ENCODE results near the gene MED13.

Gene MED13

GRCh38 chr17:62109924-62110323 is 44.8 kb upstream of the MED13 start:
- H3K27me3 ChIP-seq: peaks cover 17% of the 10 kb centered on the region
- H3K9me3 ChIP-seq: no peaks in the 10 kb centered on the region
- TF ChIP-seq CTCF (IDR thresholded peaks at IDR 0.05): no peak
- H3K4me1 ChIP-seq (ENCODE audit: control insufficient read depth in 1 of 2, insufficient read depth in 1 of 2, low read depth in 1 of 2, low read length in 1 of 2): no peaks in the 10 kb centered on the region
- H3K27ac ChIP-seq: no peak overlapping the region
- no peak overlapping the region for H3K4me3 ChIP-seq (ENCODE audit: low read depth in 1 of 2, low read length in 1 of 2)
- no peaks in the 10 kb centered on the region for H3K36me3 ChIP-seq

GRCh38 chr17:62109378-62109902 is 44.4 kb upstream of the MED13 start:
- H3K4me3 ChIP-seq (ENCODE audit: low read depth in 1 of 2, low read length in 1 of 2): no peak overlapping the region
- H3K4me1 ChIP-seq (ENCODE audit: control insufficient read depth in 1 of 2, insufficient read depth in 1 of 2, low read depth in 1 of 2, low read length in 1 of 2): no peaks in the 10 kb centered on the region
- no peaks in the 10 kb centered on the region for H3K36me3 ChIP-seq
- H3K9me3 ChIP-seq: no peaks in the 10 kb centered on the region
- peaks cover 17% of the 10 kb centered on the region for H3K27me3 ChIP-seq
- TF ChIP-seq CTCF (IDR thresholded peaks at IDR 0.05): no peak
- H3K27ac ChIP-seq: no peak overlapping the region

- Histone ChIP-seq H3K4me3 (ENCODE audit: low read depth in 1 of 2, low read length in 1 of 2) (no peak overlapping the region), H3K9me3 (no peaks in the 10 kb centered on the region), H3K27ac (no peak overlapping the region), H3K4me1 (ENCODE audit: control insufficient read depth in 1 of 2, insufficient read depth in 1 of 2, low read depth in 1 of 2, low read length in 1 of 2) (no peaks in the 10 kb centered on the region), H3K36me3 (no peaks in the 10 kb centered on the region), H3K27me3 (peaks cover 6% of the 10 kb centered on the region)
- TF ChIP-seq CTCF (IDR thresholded peaks at IDR 0.05): no peak
Observed at GRCh38 chr17:62105861-62106260, 40.8 kb upstream of the MED13 start.

GRCh38 chr17:62105357-62105756 is 40.3 kb upstream of the MED13 start:
- no peaks in the 10 kb centered on the region for H3K4me1 ChIP-seq (ENCODE audit: control insufficient read depth in 1 of 2, insufficient read depth in 1 of 2, low read depth in 1 of 2, low read length in 1 of 2)
- peaks cover 6% of the 10 kb centered on the region for H3K27me3 ChIP-seq
- H3K36me3 ChIP-seq: no peaks in the 10 kb centered on the region
- no peaks in the 10 kb centered on the region for H3K9me3 ChIP-seq
- no peak for TF ChIP-seq CTCF (IDR thresholded peaks at IDR 0.05)
- H3K27ac ChIP-seq: no peak overlapping the region
- H3K4me3 ChIP-seq (ENCODE audit: low read depth in 1 of 2, low read length in 1 of 2): no peak overlapping the region

- TF ChIP-seq CTCF (IDR thresholded peaks at IDR 0.05): no peak
- Histone ChIP-seq H3K9me3 (no peaks in the 10 kb centered on the region), H3K4me3 (ENCODE audit: low read depth in 1 of 2, low read length in 1 of 2) (no peak overlapping the region), H3K27me3 (peaks cover 6% of the 10 kb centered on the region), H3K27ac (no peak overlapping the region), H3K4me1 (ENCODE audit: control insufficient read depth in 1 of 2, insufficient read depth in 1 of 2, low read depth in 1 of 2, low read length in 1 of 2) (no peaks in the 10 kb centered on the region), H3K36me3 (no peaks in the 10 kb centered on the region)
Observed at GRCh38 chr17:62101515-62101914, 36.4 kb upstream of the MED13 start.

- Histone ChIP-seq H3K4me1 (ENCODE audit: control insufficient read depth in 1 of 2, insufficient read depth in 1 of 2, low read depth in 1 of 2, low read length in 1 of 2) (no peaks in the 10 kb centered on the region), H3K27me3 (peaks cover 6% of the 10 kb centered on the region), H3K36me3 (no peaks in the 10 kb centered on the region), H3K9me3 (no peaks in the 10 kb centered on the region), H3K4me3 (ENCODE audit: low read depth in 1 of 2, low read length in 1 of 2) (no peak overlapping the region), H3K27ac (no peak overlapping the region)
- no peak for TF ChIP-seq CTCF (IDR thresholded peaks at IDR 0.05)
Observed at GRCh38 chr17:62101090-62101489, 36.0 kb upstream of the MED13 start.

Measured in neutrophil (primary cell).